ENCODE data around the gene XG.
"Not testable (repeated sequence)": the region's sequence is repeated elsewhere in the genome, so short reads cannot be mapped to it uniquely, and the experiment has no call there.

XG gene

GRCh38 chrX:2780472-2781225, 28.8 kb downstream of the XG start:
- not testable (repeated sequence) for DNase-seq

GRCh38 chrX:2781226-2781571, 29.4 kb downstream of the XG start:
- DNase-seq: no peak

GRCh38 chrX:2781698-2782097, 29.9 kb downstream of the XG start:
- no peak for DNase-seq

- no peak for DNase-seq
Measured at GRCh38 chrX:2782171-2782570, 30.3 kb downstream of the XG start.

- no peak for DNase-seq
Measured at GRCh38 chrX:2782778-2783177, 30.9 kb downstream of the XG start.

- no peak for DNase-seq
Measured at GRCh38 chrX:2784026-2784425, 32.2 kb downstream of the XG start.

- DNase-seq: no peak
Measured at GRCh38 chrX:2785538-2785937, 33.7 kb downstream of the XG start.

- DNase-seq: no peak
Measured at GRCh38 chrX:2788980-2789379, 37.1 kb downstream of the XG start.

GRCh38 chrX:2789569-2789968, 37.7 kb downstream of the XG start:
- no peak for DNase-seq

- DNase-seq: no peak
Measured at GRCh38 chrX:2793752-2794151, 41.9 kb downstream of the XG start.

- DNase-seq: no peak
Measured at GRCh38 chrX:2794336-2794735, 42.5 kb downstream of the XG start.

- not testable (repeated sequence) for DNase-seq
Measured at GRCh38 chrX:2796808-2797207, 45.0 kb downstream of the XG start.

- DNase-seq: no peak
Measured at GRCh38 chrX:2799369-2799768, 47.5 kb downstream of the XG start.

GRCh38 chrX:2799980-2800379, 48.1 kb downstream of the XG start:
- DNase-seq: not testable (repeated sequence)

GRCh38 chrX:2801223-2801622, 49.4 kb downstream of the XG start:
- DNase-seq: no peak

- not testable (repeated sequence) for DNase-seq
Measured at GRCh38 chrX:2802376-2803090, 50.7 kb downstream of the XG start.

GRCh38 chrX:2803486-2803885, 51.6 kb downstream of the XG start:
- DNase-seq: not testable (repeated sequence)

GRCh38 chrX:2804106-2804843, 52.4 kb downstream of the XG start:
- DNase-seq: not testable (repeated sequence)

- not testable (repeated sequence) for DNase-seq
Measured at GRCh38 chrX:2804858-2805257, 53.0 kb downstream of the XG start.

- DNase-seq: no peak
Measured at GRCh38 chrX:2811271-2811670, 59.4 kb downstream of the XG start.

- peak in 15 of 51 donors; percentile 0 to 34 (median 5) for DNase-seq
Measured at GRCh38 chrX:2812161-2812907, 60.5 kb downstream of the XG start.

GRCh38 chrX:2817036-2817435, 65.2 kb downstream of the XG start:
- no peak for DNase-seq
